ENCODE measurements around the gene ALDOC.
A peak's percentile ranks its signal among the peaks of the same experiment; 100 is the strongest.

Gene ALDOC

GRCh38 chr17:28533091-28533807, 43.4 kb downstream of the ALDOC start:
- no peak for DNase-seq

GRCh38 chr17:28532050-28532960, 44.4 kb downstream of the ALDOC start:
- DNase-seq, result no peak

GRCh38 chr17:28530926-28531325, 45.8 kb downstream of the ALDOC start:
- no peak for DNase-seq

- DNase-seq, result no peak
Observed at GRCh38 chr17:28530250-28530649, 46.4 kb downstream of the ALDOC start.

GRCh38 chr17:28529013-28529400, 47.7 kb downstream of the ALDOC start:
- DNase-seq, result no peak

GRCh38 chr17:28528327-28529012, 48.2 kb downstream of the ALDOC start:
- DNase-seq, result no peak

GRCh38 chr17:28527859-28528258, 48.8 kb downstream of the ALDOC start:
- no peak for DNase-seq

GRCh38 chr17:28527181-28527681, 49.5 kb downstream of the ALDOC start:
- no peak for DNase-seq

GRCh38 chr17:28526381-28526780, 50.3 kb downstream of the ALDOC start:
- no peak for DNase-seq

- DNase-seq, result peak; percentile 45
Observed at GRCh38 chr17:28524476-28525424, 51.9 kb downstream of the ALDOC start.

- no peak for DNase-seq
Observed at GRCh38 chr17:28523876-28524275, 52.8 kb downstream of the ALDOC start.

GRCh38 chr17:28523186-28523585, 53.5 kb downstream of the ALDOC start:
- no peak for DNase-seq
